GM19328 (cell line): ENCODE measurements around the gene SLC14A1.

Experiments
- ATAC-seq: cut with Tn5 transposase; IDR thresholded peaks from one replicate; pipeline ENCODE4 v1.9.1; 2021; ENCODE audit warnings: mild to moderate bottlenecking, moderate library complexity; ENCODE audit not compliant: unreplicated experiment

Gene SLC14A1

DNA sequence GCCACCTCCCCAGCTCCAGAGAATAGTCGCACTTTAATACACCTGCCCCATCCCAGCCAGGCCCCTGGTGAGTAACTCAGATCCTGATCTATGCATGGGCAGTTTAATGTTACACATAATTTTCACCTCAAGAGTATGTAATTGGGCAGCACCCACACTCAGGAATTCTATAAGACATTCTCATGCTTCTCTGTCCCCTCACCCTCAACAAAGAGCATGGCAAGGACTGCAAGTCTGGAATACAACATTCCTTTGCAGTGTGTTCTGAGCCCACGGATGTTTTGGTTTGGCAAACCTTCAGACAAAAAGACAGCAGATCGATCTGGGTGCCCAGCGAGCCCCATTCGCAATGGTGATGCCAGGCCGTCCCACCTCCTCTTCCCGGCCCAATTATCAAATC is 4.9 kb upstream of the SLC14A1 start:
- ATAC-seq: no peak

DNA sequence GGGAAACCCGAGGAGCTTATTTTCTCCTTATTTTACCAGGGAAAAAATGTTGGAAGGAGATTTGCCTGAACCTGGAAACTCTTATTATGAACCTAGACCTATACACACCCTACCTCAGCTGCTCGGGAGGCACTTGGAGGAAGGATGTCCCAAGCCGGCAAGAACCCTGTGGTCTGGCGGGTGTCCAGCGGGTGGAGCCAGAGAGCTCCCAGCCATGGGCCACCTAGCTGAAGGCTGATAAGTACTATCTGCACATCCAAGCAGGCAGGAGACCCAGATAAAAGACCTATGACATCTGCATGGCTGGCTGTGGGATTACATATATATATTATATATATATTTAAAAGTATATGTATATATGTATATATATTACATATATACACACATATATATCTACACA is 1.1 kb upstream of the SLC14A1 start:
- ATAC-seq: peak; percentile 92

DNA sequence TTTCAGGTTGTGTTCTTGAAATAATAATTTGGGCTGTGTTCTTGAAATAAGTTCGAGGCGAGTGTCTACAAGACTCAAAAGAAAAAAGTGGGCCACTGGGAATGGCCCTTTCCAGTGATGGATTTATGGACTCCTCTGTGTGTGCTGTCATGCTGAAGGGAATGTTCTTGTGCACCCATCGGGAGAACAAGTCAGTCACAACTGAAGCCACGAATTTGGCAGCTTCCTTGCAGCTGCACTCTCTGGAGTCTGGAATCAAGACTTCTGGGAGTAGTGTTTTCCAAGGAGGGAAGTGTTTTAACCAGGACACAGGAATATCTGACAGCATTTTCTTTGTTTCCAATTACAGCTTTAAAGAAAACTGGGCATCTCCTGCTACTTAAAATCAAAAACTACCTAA is 620 bp downstream of the SLC14A1 start:
- ATAC-seq: no peak

DNA sequence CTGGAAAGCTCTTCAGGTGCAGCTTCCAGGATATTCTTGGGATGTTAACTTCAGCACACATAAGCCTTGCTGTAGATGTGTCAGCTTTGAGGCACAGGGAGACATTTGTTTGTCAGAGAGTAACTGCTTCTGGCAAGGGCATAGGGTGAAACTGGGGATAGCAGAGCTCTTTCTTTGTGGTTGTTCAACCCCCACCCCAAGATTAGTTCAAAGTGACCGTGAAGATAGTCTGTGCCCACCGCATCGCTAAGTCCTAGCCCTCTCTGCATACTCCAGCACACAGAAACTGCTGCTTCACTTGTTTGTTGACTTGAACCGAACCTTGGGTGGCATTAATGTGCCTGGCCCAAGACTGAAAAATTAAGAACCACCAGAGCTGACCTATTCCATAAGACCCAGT is 1.4 kb downstream of the SLC14A1 start:
- no peak for ATAC-seq

DNA sequence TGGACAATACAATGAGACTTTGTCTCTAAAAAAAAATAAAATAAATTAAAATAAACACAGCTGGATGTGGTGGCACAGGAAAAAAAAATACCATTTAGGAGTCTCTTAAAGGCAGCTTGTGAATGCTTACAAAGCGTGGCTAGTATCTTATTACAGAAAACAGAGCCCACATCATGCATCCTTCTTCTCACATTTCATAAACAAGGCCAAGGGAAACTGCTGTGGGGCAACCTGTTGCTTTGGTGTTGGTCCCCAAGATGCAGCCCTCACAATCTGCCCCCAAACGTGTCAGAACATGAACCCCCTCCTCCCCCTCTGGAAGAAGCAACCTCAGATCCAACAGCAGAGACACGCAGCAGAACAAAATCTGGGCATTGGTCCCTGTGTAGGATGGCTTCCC is 2.6 kb downstream of the SLC14A1 start:
- ATAC-seq: no peak

GRCh38 chr18:45727068-45727467 is 3.1 kb downstream of the SLC14A1 start:
- no peak for ATAC-seq

GRCh38 chr18:45728336-45729010 is 4.5 kb downstream of the SLC14A1 start:
- no peak for ATAC-seq

DNA sequence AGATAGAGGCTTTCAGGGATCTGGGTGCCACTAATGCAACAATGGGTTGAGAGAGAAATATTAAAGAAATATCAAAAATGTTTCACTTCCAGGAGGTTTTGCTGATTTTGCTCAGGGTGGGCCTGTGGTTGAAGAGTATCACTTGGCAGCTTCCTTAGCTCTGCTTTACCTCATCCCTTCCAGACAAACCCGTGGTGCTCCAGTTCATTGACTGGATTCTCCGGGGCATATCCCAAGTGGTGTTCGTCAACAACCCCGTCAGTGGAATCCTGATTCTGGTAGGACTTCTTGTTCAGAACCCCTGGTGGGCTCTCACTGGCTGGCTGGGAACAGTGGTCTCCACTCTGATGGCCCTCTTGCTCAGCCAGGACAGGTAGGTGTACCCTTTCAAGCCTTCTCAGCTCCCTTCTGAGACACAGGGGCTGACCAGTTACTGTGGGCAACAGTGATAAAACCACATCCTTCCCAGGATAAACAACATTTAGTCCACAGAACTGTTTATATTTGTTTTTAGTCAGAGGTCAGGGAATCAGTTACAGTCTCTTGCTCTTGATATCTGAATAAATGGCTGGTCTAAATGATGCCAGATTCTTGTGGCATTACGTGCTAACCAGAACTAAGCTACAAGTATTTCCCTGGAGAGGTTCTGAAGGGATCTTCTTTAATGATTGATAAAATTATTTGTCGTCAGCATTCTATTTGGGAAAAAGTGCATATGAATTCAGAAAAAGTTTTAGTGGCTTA is 7.0 kb downstream of the SLC14A1 start:
- no peak for ATAC-seq

DNA sequence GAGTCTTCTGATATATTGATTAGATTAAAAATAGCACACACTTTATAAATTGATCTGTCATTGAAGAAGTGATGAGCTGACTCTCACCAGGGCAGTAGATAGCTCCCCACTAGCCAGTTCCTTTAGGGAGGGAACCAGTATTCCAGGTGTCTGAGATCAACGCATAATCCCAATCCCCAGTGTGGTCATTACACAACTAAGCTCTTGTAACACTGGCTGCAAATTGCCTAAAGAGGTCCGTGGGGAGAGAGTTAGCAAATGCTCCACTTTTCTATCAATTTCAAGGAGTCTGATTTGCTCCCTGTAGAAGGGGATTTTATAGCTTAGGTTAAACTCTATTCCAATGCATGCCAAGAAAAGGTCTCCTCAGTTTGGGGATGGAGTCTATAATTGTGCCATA is 7.7 kb downstream of the SLC14A1 start:
- no peak for ATAC-seq

DNA sequence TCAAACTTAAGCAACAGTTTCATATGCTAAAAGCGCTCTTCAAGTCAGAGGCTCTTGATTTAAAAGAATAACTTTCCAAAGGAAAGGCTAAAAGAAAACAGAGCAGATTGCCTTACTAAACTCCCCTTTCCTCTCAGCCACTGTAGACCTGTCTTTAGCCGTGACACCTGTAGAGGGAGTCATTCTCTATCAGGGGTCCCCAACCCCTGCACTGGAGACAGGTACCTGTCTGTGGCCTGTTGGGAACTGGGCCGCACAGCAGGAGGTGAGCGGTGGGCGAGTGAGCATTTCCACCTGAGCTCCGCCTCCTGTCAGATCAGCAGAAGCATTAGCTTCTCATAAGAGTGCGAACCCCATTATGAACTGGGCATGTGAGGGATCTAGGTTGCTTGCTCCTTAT is 9.6 kb downstream of the SLC14A1 start:
- no peak for ATAC-seq

DNA sequence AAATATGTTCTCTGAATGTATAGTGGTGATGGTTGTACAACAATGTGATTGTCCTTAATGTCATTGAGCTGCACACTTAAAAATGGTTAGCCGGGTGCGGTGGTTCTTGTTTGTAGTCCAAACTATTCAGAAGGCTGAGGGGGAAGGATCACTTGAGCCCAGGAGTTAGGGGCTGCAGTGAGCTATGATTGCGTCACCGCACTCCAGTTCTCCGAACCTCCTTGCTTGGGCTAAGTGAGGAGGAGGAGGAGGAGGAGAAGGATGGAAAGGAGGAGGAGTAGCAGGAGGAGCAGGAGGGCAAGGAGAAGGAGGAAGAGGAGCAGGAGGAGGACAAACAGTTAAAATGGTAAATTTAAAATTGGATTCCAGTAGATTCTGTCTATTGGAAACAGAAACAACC is 10.5 kb downstream of the SLC14A1 start:
- no peak for ATAC-seq

DNA sequence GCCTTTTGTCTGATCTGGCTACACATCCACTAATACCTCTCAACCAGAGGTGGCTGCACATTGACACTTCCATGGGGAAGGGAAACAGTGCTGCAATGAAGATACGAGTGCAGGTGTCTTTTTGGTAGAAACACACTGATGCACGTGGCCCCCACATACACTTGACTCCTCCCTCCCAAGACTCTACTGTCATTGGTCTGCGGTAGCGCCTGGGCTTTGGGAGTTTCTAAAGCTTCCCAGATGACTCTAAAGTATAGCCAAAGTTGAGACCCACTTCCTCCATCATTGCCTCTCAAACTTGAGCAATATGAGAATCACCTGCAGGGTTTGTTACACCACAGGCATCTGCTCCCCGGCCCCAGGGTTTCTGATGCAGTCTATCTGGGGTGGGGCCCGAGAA is 11.0 kb downstream of the SLC14A1 start:
- ATAC-seq: no peak

DNA sequence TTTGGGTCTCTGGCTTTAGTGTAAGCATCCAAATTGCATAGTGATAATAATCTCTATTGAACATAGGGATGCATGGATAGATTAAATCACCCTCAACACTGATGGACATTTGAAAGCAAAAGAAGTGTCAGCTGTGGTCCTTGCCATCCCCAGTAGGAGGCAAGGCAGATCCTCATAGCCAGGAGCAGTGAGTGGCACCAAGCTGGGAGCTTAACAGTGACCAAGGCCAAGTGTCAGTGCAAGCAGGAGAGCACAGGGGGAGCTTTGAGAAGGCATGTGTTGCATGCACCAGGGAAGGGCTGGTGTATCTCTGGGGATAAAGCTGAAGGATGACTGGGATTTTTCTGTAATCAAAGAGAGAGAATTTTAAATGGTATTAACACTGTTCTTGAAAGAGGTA is 14.7 kb downstream of the SLC14A1 start:
- ATAC-seq: no peak

GRCh38 chr18:45739268-45739667 is 15.3 kb downstream of the SLC14A1 start:
- ATAC-seq: no peak

DNA sequence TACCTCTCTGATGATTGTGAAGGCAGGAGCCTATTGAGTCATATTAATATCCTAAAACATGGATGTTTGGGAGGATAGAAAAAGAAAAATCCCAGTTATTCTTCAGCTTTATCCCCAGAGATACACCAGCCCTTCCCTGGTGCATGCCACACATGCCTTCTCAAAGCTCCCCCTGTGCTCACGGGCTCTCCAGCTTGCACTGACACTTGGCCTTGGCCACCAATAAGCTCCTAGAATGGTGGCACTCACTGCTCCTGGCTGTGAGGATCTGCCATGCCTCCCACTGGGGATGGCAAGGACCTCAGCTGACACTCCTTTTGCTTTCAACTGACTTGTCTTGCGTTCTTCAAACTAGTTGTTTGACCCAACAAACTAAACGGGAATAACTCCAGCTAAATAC is 15.9 kb downstream of the SLC14A1 start:
- ATAC-seq: no peak

DNA sequence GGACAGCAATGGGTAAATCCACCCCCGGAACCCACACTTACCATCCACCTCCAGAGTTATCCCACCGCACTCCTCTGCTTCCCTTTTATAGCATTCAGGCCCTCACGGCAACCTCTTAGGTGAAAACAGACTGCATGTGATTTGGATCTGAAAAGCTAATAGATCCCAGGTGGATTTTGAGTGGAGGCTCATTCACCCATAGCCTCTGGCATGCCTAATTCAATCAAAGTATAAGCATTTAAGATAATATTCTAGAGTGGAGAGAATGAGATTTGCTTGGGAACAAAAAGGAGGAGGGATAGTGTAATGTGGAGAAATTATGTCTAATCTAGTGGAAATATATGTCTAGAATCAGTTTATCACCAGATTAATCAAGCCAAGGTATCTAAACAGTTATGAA is 17.1 kb downstream of the SLC14A1 start:
- no peak for ATAC-seq

GRCh38 chr18:45745817-45746461 is 22.0 kb downstream of the SLC14A1 start:
- no peak for ATAC-seq

GRCh38 chr18:45748501-45748900 is 24.5 kb downstream of the SLC14A1 start:
- no peak for ATAC-seq

DNA sequence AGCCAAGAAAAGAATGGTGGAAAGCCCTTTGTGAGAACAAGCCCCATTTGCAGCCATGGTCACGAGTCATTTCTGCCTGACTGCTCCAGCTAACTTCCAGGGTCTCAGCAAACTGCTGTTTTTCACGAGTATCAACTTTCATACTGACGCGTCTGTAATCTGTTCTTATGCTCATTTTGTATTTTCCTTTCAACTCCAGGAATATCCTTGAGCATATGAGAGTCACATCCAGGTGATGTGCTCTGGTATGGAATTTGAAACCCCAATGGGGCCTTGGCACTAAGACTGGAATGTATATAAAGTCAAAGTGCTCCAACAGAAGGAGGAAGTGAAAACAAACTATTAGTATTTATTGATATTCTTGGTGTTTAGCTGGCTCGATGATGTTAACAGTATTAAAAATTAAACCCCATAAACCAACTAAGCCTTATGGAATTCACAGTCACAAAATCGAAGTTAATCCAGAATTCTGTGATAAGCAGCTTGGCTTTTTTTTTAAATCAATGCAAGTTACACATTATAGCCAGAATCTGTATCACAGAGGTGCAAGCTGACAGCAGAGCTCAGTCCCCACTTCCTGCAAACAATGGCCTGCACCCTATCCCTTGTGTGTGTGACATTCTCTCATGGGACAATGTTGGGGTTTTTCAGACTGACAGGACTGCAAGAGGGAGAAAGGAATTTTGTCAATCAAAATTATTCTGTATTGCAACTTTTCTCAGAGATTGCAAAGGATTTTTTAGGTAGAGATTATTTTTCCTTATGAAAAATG is 26.1 kb downstream of the SLC14A1 start:
- no peak for ATAC-seq

GRCh38 chr18:45751766-45752165 is 27.8 kb downstream of the SLC14A1 start:
- no peak for ATAC-seq

- no peak for ATAC-seq
These were observed 28.7 kb downstream of the SLC14A1 start for GRCh38 chr18:45752681-45753080.
